GM23338 (cell line): ENCODE results near the gene SYNE1. TPM values are rescaled to one million over a fixed set of nuclear protein-coding genes. Genes with fewer than 3 reads are reported as not detected.

Experiments
- ATAC-seq: fragments of 200-7000 bp; cut with Tn5 transposase; 3 replicates; pipeline ENCODE4 v1.9.1; 2020
- DNase-seq: peaks from one replicate; pipeline ENCODE4 v3.0.0-alpha.2; 2015; ENCODE audit warnings: low spot score
- H2AFZ ChIP-seq: fragments of 200-600 bp; sonication (generic); 2 replicates; pipeline ENCODE4 v1.8.0; 2016; ENCODE audit warnings: antibody characterized with exemption, mild to moderate bottlenecking, moderate library complexity
- H3F3A ChIP-seq: fragments of 200-600 bp; sonication (generic); replicated peaks from 2 replicates; pipeline ENCODE4 v1.8.0; 2017; ENCODE audit warnings: antibody characterized with exemption, mixed run types, low read depth
- H3K27ac ChIP-seq: fragments of 200-600 bp; sonication (generic); 2 replicates; pipeline ENCODE4 v1.6.1; 2016; ENCODE audit warnings: low read depth
- H3K27me3 ChIP-seq: fragments of 200-600 bp; sonication (generic); 2 replicates; pipeline ENCODE4 v1.8.0; 2016; ENCODE audit warnings: mild to moderate bottlenecking, mixed run types, moderate library complexity; ENCODE audit not compliant: insufficient read depth
- H3K36me3 ChIP-seq: fragments of 200-600 bp; sonication (generic); 2 replicates; pipeline ENCODE4 v1.8.0; 2016; ENCODE audit warnings: mild to moderate bottlenecking; ENCODE audit not compliant: insufficient read depth
- H3K4me1 ChIP-seq: fragments of 200-600 bp; sonication (generic); 2 replicates; pipeline ENCODE4 v1.8.0; 2016; ENCODE audit warnings: mild to moderate bottlenecking, moderate library complexity; ENCODE audit not compliant: insufficient read depth
- H3K4me2 ChIP-seq: fragments of 200-600 bp; sonication (generic); 2 replicates; pipeline ENCODE4 v1.7.1; 2017; ENCODE audit warnings: mixed run types
- H3K4me3 ChIP-seq: fragments of 200-600 bp; sonication (generic); 2 replicates; pipeline ENCODE4 v1.6.1; 2016; ENCODE audit warnings: mixed run types
- H3K79me2 ChIP-seq: fragments of 200-600 bp; sonication (generic); replicated peaks from 2 replicates; pipeline ENCODE4 v1.8.0; 2017; ENCODE audit warnings: mild to moderate bottlenecking; ENCODE audit not compliant: insufficient read depth
- H3K9me2 ChIP-seq: fragments of 200-600 bp; sonication (generic); 2 replicates; pipeline ENCODE4 v1.8.0; 2017; ENCODE audit not compliant: insufficient read depth
- H4K20me1 ChIP-seq: fragments of 200-600 bp; sonication (generic); replicated peaks from 2 replicates; pipeline ENCODE4 v1.8.0; 2017; ENCODE audit warnings: mild to moderate bottlenecking; ENCODE audit not compliant: insufficient read depth
- H3K27ac Mint-ChIP-seq: 2 replicates; pipeline ENCODE4 v1.8.0; 2020; ENCODE audit warnings: inconsistent platforms, mild to moderate bottlenecking, moderate library complexity, mixed read lengths
- H3K27me3 Mint-ChIP-seq: 3 replicates; pipeline ENCODE4 v1.8.0; 2022; ENCODE audit warnings: low read depth, mild to moderate bottlenecking, moderate library complexity, mixed read lengths, inconsistent platforms; ENCODE audit not compliant: insufficient read depth, poor library complexity
- H3K36me3 Mint-ChIP-seq: 3 replicates; pipeline ENCODE4 v1.8.0; 2021; ENCODE audit warnings: low read depth, mild to moderate bottlenecking, inconsistent platforms, moderate library complexity, mixed read lengths
- H3K4me1 Mint-ChIP-seq: 3 replicates; pipeline ENCODE4 v1.8.0; 2020; ENCODE audit warnings: mild to moderate bottlenecking, inconsistent platforms, mixed read lengths
- H3K4me3 Mint-ChIP-seq: 3 replicates; pipeline ENCODE4 v1.8.0; 2021; ENCODE audit warnings: moderate library complexity, mild to moderate bottlenecking, inconsistent platforms, mixed read lengths
- H3K9me3 Mint-ChIP-seq: 3 replicates; pipeline ENCODE4 v1.8.0; 2020; ENCODE audit warnings: moderate library complexity, mild to moderate bottlenecking, inconsistent platforms, mixed read lengths
- CREB1 ChIP-seq: fragments of 250-450 bp; sonication (Bioruptor Pico); IDR thresholded peaks from 2 replicates; pipeline ENCODE4 v1.5.0; 2020; ENCODE audit warnings: low read depth, mild to moderate bottlenecking, moderate library complexity
- EZH2 ChIP-seq: fragments of 200-600 bp; sonication (generic); IDR thresholded peaks from one replicate; pipeline ENCODE4 v1.8.0; 2017; ENCODE audit warnings: antibody characterized with exemption, mild to moderate bottlenecking, low read depth; ENCODE audit not compliant: unreplicated experiment
- EZH2phosphoT487 ChIP-seq: fragments of 200-600 bp; sonication (generic); IDR thresholded peaks from one replicate; pipeline ENCODE4 v1.8.1; 2018; ENCODE audit warnings: antibody characterized with exemption; ENCODE audit not compliant: unreplicated experiment
- NANOG ChIP-seq: IDR thresholded peaks from 2 replicates; pipeline ENCODE4 v1.6.1; 2016; ENCODE audit warnings: antibody characterized with exemption, borderline replicate concordance
- ZNF114 ChIP-seq: fragments of 250-450 bp; sonication (Bioruptor Pico); IDR thresholded peaks from 2 replicates; pipeline ENCODE4 v1.5.0; 2020; ENCODE audit warnings: mild to moderate bottlenecking, moderate library complexity
- ZNF331 ChIP-seq: fragments of 250-450 bp; sonication (Bioruptor Pico); IDR thresholded peaks from 2 replicates; pipeline ENCODE4 v1.5.0; 2020; ENCODE audit warnings: low read depth, mild to moderate bottlenecking, moderate library complexity
- polyA plus RNA-seq: library from polyadenylated mRNA; unstranded; fragments of >200 nt; fragmentation: Nextera tagmentation; extraction: Ambion mirVana; gene quantifications from 2 replicates; pipeline ENCODE4 v1.2.1, GENCODE V29; 2016
- total RNA-seq: library from RNA; depleted of rRNA; stranded (reverse); fragments of >200 nt; shearing (Covaris generic); gene quantifications from 2 replicates; pipeline ENCODE4 v1.2.3, GENCODE V29; 2014
- TF ChIP-seq, protein P1 (sequence below), 2 experiments: fragments of 200-600 bp in 1 of 2; sonication (generic) in 1 of 2; conservative IDR thresholded peaks; 2 replicates each; pipeline versions ENCODE4 v1.5.1 to v1.6.1; 2016 to 2017; ENCODE audit warnings: antibody characterized with exemption in 2 of 2, low read depth in 2 of 2, mild to moderate bottlenecking in 2 of 2, moderate library complexity in 1 of 2
- TF ChIP-seq, protein P2 (sequence below): fragments of 250-450 bp; sonication (Bioruptor Pico); IDR thresholded peaks from 2 replicates; pipeline ENCODE4 v1.5.0; 2020; ENCODE audit warnings: mild to moderate bottlenecking, moderate library complexity

SYNE1 gene
- total and polyA plus RNA-seq, 2 experiments from 2014 or later = 3.9 to 13.6 TPM

DNA sequence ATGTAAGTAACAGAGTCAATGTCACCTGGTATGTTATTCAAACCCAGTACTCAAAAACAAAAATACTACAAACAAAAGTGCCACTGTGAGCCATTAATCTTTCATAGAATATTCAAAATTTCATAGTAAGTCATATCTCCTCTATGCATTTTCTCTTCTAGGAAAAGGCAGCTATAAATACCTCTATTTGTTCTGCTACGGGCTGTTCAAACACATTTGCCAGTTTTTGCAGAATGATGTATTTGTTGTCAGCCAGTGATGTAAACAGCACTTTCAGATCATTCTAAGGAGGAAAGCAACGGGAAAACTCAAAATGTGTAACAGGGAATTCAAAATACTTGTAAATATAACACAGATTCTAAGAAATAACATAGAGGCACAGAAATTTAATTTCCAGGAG lies 388.2 kb downstream of the SYNE1 start:
- no peaks in the 10 kb centered on the region for H4K20me1 ChIP-seq
- H3K4me1 Mint-ChIP-seq = no peaks in the 10 kb centered on the region
- no peaks in the 10 kb centered on the region for H3K36me3 ChIP-seq
- H3K4me3 Mint-ChIP-seq = no peak overlapping the region
- H3K27me3 ChIP-seq = no peaks in the 10 kb centered on the region
- no peak overlapping the region for H3K4me3 ChIP-seq
- ATAC-seq = no peak
- no peaks in the 10 kb centered on the region for H3K79me2 ChIP-seq
- peak; percentile 14 for DNase-seq
- H3K27ac Mint-ChIP-seq = no peak overlapping the region
- H3K9me3 Mint-ChIP-seq = no peaks in the 10 kb centered on the region
- no peaks in the 10 kb centered on the region for H3K4me1 ChIP-seq
- no peaks in the 10 kb centered on the region for H3K36me3 Mint-ChIP-seq
- no peak overlapping the region for H3K4me2 ChIP-seq
- H2AFZ ChIP-seq = no peak overlapping the region
- H3K9me2 ChIP-seq = no peaks in the 10 kb centered on the region
- H3F3A ChIP-seq = no peaks in the 10 kb centered on the region
- H3K27ac ChIP-seq = no peak overlapping the region
- no peak for TF ChIP-seq ZNF331 (CRISPR knock-in tag)
- TF ChIP-seq ZNF114 (CRISPR knock-in tag) = no peak
- no peak for TF ChIP-seq NANOG
- no peak for TF ChIP-seq EZH2phosphoT487
- no peak for TF ChIP-seq EZH2
- TF ChIP-seq, protein P1, sequence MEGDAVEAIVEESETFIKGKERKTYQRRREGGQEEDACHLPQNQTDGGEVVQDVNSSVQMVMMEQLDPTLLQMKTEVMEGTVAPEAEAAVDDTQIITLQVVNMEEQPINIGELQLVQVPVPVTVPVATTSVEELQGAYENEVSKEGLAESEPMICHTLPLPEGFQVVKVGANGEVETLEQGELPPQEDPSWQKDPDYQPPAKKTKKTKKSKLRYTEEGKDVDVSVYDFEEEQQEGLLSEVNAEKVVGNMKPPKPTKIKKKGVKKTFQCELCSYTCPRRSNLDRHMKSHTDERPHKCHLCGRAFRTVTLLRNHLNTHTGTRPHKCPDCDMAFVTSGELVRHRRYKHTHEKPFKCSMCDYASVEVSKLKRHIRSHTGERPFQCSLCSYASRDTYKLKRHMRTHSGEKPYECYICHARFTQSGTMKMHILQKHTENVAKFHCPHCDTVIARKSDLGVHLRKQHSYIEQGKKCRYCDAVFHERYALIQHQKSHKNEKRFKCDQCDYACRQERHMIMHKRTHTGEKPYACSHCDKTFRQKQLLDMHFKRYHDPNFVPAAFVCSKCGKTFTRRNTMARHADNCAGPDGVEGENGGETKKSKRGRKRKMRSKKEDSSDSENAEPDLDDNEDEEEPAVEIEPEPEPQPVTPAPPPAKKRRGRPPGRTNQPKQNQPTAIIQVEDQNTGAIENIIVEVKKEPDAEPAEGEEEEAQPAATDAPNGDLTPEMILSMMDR (conservative IDR thresholded peaks at IDR 0.05; ENCODE audit: low read depth in 2 of 2) = no peak
- TF ChIP-seq, protein P2, sequence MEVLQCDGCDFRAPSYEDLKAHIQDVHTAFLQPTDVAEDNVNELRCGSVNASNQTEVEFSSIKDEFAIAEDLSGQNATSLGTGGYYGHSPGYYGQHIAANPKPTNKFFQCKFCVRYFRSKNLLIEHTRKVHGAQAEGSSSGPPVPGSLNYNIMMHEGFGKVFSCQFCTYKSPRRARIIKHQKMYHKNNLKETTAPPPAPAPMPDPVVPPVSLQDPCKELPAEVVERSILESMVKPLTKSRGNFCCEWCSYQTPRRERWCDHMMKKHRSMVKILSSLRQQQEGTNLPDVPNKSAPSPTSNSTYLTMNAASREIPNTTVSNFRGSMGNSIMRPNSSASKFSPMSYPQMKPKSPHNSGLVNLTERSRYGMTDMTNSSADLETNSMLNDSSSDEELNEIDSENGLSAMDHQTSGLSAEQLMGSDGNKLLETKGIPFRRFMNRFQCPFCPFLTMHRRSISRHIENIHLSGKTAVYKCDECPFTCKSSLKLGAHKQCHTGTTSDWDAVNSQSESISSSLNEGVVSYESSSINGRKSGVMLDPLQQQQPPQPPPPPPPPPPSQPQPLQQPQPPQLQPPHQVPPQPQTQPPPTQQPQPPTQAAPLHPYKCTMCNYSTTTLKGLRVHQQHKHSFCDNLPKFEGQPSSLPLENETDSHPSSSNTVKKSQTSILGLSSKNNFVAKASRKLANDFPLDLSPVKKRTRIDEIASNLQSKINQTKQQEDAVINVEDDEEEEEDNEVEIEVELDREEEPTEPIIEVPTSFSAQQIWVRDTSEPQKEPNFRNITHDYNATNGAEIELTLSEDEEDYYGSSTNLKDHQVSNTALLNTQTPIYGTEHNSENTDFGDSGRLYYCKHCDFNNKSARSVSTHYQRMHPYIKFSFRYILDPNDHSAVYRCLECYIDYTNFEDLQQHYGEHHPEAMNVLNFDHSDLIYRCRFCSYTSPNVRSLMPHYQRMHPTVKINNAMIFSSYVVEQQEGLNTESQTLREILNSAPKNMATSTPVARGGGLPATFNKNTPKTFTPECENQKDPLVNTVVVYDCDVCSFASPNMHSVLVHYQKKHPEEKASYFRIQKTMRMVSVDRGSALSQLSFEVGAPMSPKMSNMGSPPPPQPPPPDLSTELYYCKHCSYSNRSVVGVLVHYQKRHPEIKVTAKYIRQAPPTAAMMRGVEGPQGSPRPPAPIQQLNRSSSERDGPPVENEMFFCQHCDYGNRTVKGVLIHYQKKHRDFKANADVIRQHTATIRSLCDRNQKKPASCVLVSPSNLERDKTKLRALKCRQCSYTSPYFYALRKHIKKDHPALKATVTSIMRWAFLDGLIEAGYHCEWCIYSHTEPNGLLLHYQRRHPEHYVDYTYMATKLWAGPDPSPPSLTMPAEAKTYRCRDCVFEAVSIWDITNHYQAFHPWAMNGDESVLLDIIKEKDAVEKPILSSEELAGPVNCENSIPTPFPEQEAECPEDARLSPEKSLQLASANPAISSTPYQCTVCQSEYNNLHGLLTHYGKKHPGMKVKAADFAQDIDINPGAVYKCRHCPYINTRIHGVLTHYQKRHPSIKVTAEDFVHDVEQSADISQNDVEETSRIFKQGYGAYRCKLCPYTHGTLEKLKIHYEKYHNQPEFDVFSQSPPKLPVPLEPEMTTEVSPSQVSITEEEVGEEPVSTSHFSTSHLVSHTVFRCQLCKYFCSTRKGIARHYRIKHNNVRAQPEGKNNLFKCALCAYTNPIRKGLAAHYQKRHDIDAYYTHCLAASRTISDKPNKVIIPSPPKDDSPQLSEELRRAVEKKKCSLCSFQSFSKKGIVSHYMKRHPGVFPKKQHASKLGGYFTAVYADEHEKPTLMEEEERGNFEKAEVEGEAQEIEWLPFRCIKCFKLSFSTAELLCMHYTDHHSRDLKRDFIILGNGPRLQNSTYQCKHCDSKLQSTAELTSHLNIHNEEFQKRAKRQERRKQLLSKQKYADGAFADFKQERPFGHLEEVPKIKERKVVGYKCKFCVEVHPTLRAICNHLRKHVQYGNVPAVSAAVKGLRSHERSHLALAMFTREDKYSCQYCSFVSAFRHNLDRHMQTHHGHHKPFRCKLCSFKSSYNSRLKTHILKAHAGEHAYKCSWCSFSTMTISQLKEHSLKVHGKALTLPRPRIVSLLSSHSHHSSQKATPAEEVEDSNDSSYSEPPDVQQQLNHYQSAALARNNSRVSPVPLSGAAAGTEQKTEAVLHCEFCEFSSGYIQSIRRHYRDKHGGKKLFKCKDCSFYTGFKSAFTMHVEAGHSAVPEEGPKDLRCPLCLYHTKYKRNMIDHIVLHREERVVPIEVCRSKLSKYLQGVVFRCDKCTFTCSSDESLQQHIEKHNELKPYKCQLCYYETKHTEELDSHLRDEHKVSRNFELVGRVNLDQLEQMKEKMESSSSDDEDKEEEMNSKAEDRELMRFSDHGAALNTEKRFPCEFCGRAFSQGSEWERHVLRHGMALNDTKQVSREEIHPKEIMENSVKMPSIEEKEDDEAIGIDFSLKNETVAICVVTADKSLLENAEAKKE = no peak
- no peak for TF ChIP-seq CREB1 (CRISPR knock-in tag)
- H3K27me3 Mint-ChIP-seq = no peaks in the 10 kb centered on the region
